HCT116 (cell line): ENCODE data around the gene ZFR2. TPM values are rescaled to one million over a fixed set of nuclear protein-coding genes. Genes with fewer than 3 reads are reported as not detected.

ENCODE experiments used
- ATAC-seq: fragments of 200-7000 bp; cut with Tn5 transposase; 2 replicates; pipeline ENCODE4 v1.9.1; 2020; ENCODE audit warnings: mild to moderate bottlenecking, moderate library complexity
- BruUV-seq: library from RNA; stranded (reverse); fragments of 400-500 nt; replicated peaks from 2 replicates; lab custom pipeline; 2021; lab: Mats Ljungman, UMichigan
- CTCF ChIA-PET: fragments of 300-600 bp; sonication (Branson Sonifier 250); formaldehyde crosslinking; loops from one replicate; lab custom pipeline; 2021; ENCODE audit warnings: antibody characterized with exemption; lab: Charles Lee
- POLR2A ChIA-PET: fragments of 300-600, 350-600 bp; sonication (Branson Sonifier 250); formaldehyde crosslinking; loops from one replicate; lab custom pipeline; 2021; ENCODE audit warnings: antibody characterized with exemption; lab: Charles Lee
- RAD21 ChIA-PET, 2 experiments: fragments of 300-600 bp; sonication (Branson Sonifier 250); formaldehyde crosslinking; loops; one replicate each; lab custom pipeline; 2023; ENCODE audit warnings: low total read pairs in 2 of 2; ENCODE audit not compliant: uncharacterized antibody in 2 of 2, unreplicated experiment in 2 of 2, low non-redundant PET in 1 of 2; lab: Charles Lee
- DNase-seq: peaks from one replicate; pipeline ENCODE4 v3.0.0-alpha.2; 2010; ENCODE audit warnings: low read depth, low spot score
- H2AFZ ChIP-seq: fragments of 200-600 bp; shearing (Covaris generic), sonication (generic); 2 replicates; pipeline ENCODE4 v1.6.1; 2017; ENCODE audit warnings: low read depth, mixed run types, mixed read lengths, antibody characterized with exemption, low read length; ENCODE audit not compliant: poor library complexity, severe bottlenecking
- H3K27ac ChIP-seq: 2 replicates; pipeline ENCODE4 v1.5.1; 2012; ENCODE audit warnings: low read depth, low read length
- H3K27me3 ChIP-seq: fragments of 200-600 bp; sonication (generic); 2 replicates; pipeline ENCODE4 v1.6.1; 2016; ENCODE audit warnings: mixed run types, low read length, mixed read lengths; ENCODE audit not compliant: insufficient read depth
- H3K36me3 ChIP-seq, 2 experiments: fragments of 200-500 bp in 1 of 2; fragments of 200-600 bp in 1 of 2; sonication (Bioruptor generic) in 1 of 2; sonication (generic) in 1 of 2; 2 replicates each; pipeline versions ENCODE4 v1.5.1 to v1.6.1; 2014 to 2016; ENCODE audit warnings: low read length in 2 of 2, inconsistent platforms in 1 of 2, mixed read lengths in 1 of 2, mixed run types in 1 of 2; ENCODE audit not compliant: insufficient read depth in 2 of 2, control insufficient read depth in 1 of 2
- H3K4me1 ChIP-seq, 2 experiments: fragments of 200-600 bp in 1 of 2; sonication (generic) in 1 of 2; 2 replicates each; pipeline versions ENCODE4 v1.5.1 to v1.6.1; 2012 to 2017; ENCODE audit warnings: low read length in 2 of 2, inconsistent platforms in 1 of 2, mild to moderate bottlenecking in 1 of 2, mixed read lengths in 1 of 2, mixed run types in 1 of 2, moderate library complexity in 1 of 2; ENCODE audit not compliant: insufficient read depth in 2 of 2, control insufficient read depth in 1 of 2
- H3K4me2 ChIP-seq: fragments of 200-600 bp; sonication (generic); 2 replicates; pipeline ENCODE4 v1.6.1; 2017; ENCODE audit warnings: mixed run types, low read length, mixed read lengths
- H3K4me3 ChIP-seq, 2 experiments: fragments of 200-600 bp in 1 of 2; sonication (generic) in 1 of 2; replicated peaks in 1 of 2; 2 replicates each; pipeline ENCODE4 v1.5.1; 2011 to 2016; ENCODE audit warnings: low read length in 2 of 2, control low read depth in 1 of 2, low read depth in 1 of 2, mild to moderate bottlenecking in 1 of 2, mixed read lengths in 1 of 2, mixed run types in 1 of 2
- H3K79me2 ChIP-seq: fragments of 200-600 bp; sonication (generic); 2 replicates; pipeline ENCODE4 v1.6.1; 2017; ENCODE audit warnings: mild to moderate bottlenecking, mixed run types, low read length, moderate library complexity, mixed read lengths; ENCODE audit not compliant: insufficient read depth
- H3K9ac ChIP-seq: fragments of 200-600 bp; sonication (generic); 2 replicates; pipeline ENCODE4 v1.6.1; 2016; ENCODE audit warnings: low read length, mixed read lengths
- H3K9me2 ChIP-seq: fragments of 200-600 bp; sonication (generic), shearing (Covaris generic); 2 replicates; pipeline ENCODE4 v1.6.1; 2017; ENCODE audit warnings: mixed run types, mild to moderate bottlenecking, moderate library complexity; ENCODE audit not compliant: insufficient read depth
- H3K9me3 ChIP-seq, 2 experiments: fragments of 200-500 bp in 1 of 2; fragments of 200-600 bp in 1 of 2; sonication (Bioruptor generic) in 1 of 2; sonication (generic) in 1 of 2; 2 replicates each; pipeline ENCODE4 v1.6.1; 2014 to 2017; ENCODE audit warnings: low read length in 2 of 2, mixed read lengths in 2 of 2, inconsistent platforms in 1 of 2, low read depth in 1 of 2, mild to moderate bottlenecking in 1 of 2, mixed run types in 1 of 2, moderate library complexity in 1 of 2; ENCODE audit not compliant: control insufficient read depth in 1 of 2, insufficient read depth in 1 of 2
- H4K20me1 ChIP-seq: fragments of 200-600 bp; sonication (generic), shearing (Covaris generic); 2 replicates; pipeline ENCODE4 v1.6.1; 2017; ENCODE audit warnings: mixed run types, mild to moderate bottlenecking, moderate library complexity; ENCODE audit not compliant: insufficient read depth
- CBX3 ChIP-seq: IDR thresholded peaks from 2 replicates; pipeline ENCODE4 v1.6.1; 2012; ENCODE audit warnings: low read depth
- CEBPB ChIP-seq: IDR thresholded peaks from 2 replicates; pipeline ENCODE4 v1.6.1; 2012; ENCODE audit warnings: low read depth
- EGR1 ChIP-seq: IDR thresholded peaks from 2 replicates; pipeline ENCODE4 v1.6.1; 2012; ENCODE audit warnings: low read depth
- EZH2 ChIP-seq: fragments of 200-600 bp; sonication (generic); IDR thresholded peaks from 2 replicates; pipeline ENCODE4 v1.6.1; 2017; ENCODE audit warnings: antibody characterized with exemption, mixed run types
- EZH2phosphoT487 ChIP-seq: fragments of 200-600 bp; IDR thresholded peaks from 2 replicates; pipeline ENCODE4 v1.6.1; 2018; ENCODE audit warnings: antibody characterized with exemption, borderline replicate concordance
- SP1 ChIP-seq: IDR thresholded peaks from 2 replicates; pipeline ENCODE4 v1.6.1; 2012; ENCODE audit warnings: low read depth
- TCF7L2 ChIP-seq: IDR thresholded peaks from 2 replicates; pipeline ENCODE4 v1.7.0; 2011; ENCODE audit warnings: borderline replicate concordance, inconsistent platforms; ENCODE audit not compliant: insufficient read depth, insufficient read length; ENCODE audit errors: extremely low read depth
- YY1 ChIP-seq: IDR thresholded peaks from 2 replicates; pipeline ENCODE4 v1.6.1; 2011; ENCODE audit warnings: low read length, low read depth, moderate library complexity, mild to moderate bottlenecking; ENCODE audit not compliant: insufficient replicate concordance; ENCODE audit errors: extremely low read depth
- ZFX ChIP-seq: fragments of 450-650 bp; IDR thresholded peaks from 2 replicates; pipeline ENCODE4 v1.6.1; 2017
- ZNF274 ChIP-seq: fragments of 200-500 bp; sonication (Bioruptor generic); IDR thresholded peaks from 2 replicates; pipeline ENCODE4 v1.6.1; 2014; ENCODE audit warnings: mild to moderate bottlenecking, low read depth, low read length, inconsistent platforms
- intact Hi-C: fragments of 100-400 bp; cut with micrococcal nuclease; formaldehyde crosslinking; loops from 2 replicates; pipeline ENCODE4 v1.10.0; 2022
- total RNA-seq: library from RNA; stranded (reverse); gene quantifications from one replicate; pipeline ENCODE4 v1.2.1, GENCODE V29; 2021; ENCODE audit not compliant: unreplicated experiment
- TF ChIP-seq, protein P1 (sequence below): IDR thresholded peaks from 2 replicates; pipeline ENCODE4 v1.6.1; 2012
- TF ChIP-seq, protein P2 (sequence below): IDR thresholded peaks from 2 replicates; pipeline ENCODE4 v1.6.1; 2012; ENCODE audit warnings: low read depth

Gene ZFR2
- total RNA-seq, 1 experiment from 2014 or later, result 0.34 TPM

- TF ChIP-seq SP1 (no peak), EZH2phosphoT487 (no peak), ZFX (no peak), YY1 (no peak), EZH2 (no peak), ZNF274 (no peak)
These were observed 30.9 kb upstream of the ZFR2 start (continued) for GRCh38 chr19:3899531-3900294.

GRCh38 chr19:3898426-3898825 is 29.6 kb upstream of the ZFR2 start:
- Histone ChIP-seq H3K9ac (no peak overlapping the region), H3K9me2 (no peaks in the 10 kb centered on the region), H4K20me1 (no peaks in the 10 kb centered on the region), H3K36me3 (no peaks in the 10 kb centered on the region), H3K27me3 (no peaks in the 10 kb centered on the region), H3K4me3 (no peak overlapping the region), H3K4me2 (no peak overlapping the region), H2AFZ (no peak overlapping the region), H3K9me3 (no peaks in the 10 kb centered on the region), H3K4me1 (no peaks in the 10 kb centered on the region), H3K27ac (no peak overlapping the region), H3K79me2 (no peaks in the 10 kb centered on the region)
- no peak for ATAC-seq
- TF ChIP-seq CBX3 (0 out of 2 replicates have a peak, but pooled peaks have one; percentile 30), EZH2phosphoT487 (no peak)
- no TSS peak for BruUV-seq
- RAD21 ChIA-PET, result no interaction called here
- DNase-seq, result no peak
- CTCF ChIA-PET, result no interaction called here
- intact Hi-C loops, result no loop called here
- POLR2A ChIA-PET, result interaction anchor here (0.8 kb wide), 1 partner anchor 16 kb away, joined by 3 read pairs; no protein-coding TSS in a partner anchor

DNA sequence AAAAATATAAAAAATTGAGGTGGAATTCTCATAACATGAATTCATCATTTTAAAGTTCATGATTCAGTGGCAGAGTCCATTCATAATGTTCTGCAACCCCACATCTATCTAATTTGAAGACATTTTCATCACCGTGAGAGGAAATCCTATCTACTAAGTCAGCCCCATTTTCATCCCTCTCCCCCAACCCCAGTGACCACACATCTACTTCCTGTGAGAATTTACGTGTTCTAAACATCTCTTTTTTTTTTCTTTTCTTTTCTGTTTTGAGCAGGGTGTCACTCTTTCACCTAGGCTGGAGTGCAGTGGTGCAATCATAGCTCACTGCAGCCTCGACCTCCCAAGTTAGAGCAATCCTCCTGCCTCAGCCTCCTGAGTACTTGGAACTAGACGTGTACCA is 29.1 kb upstream of the ZFR2 start:
- Histone ChIP-seq H3K9ac (no peak overlapping the region), H3K9me2 (no peaks in the 10 kb centered on the region), H3K9me3 (no peaks in the 10 kb centered on the region), H4K20me1 (no peaks in the 10 kb centered on the region), H2AFZ (no peak overlapping the region), H3K27me3 (no peaks in the 10 kb centered on the region), H3K4me2 (no peak overlapping the region), H3K4me3 (no peak overlapping the region), H3K79me2 (no peaks in the 10 kb centered on the region), H3K36me3 (no peaks in the 10 kb centered on the region), H3K4me1 (no peaks in the 10 kb centered on the region), H3K27ac (no peak overlapping the region)
- TF ChIP-seq EGR1 (no peak), CEBPB (no peak), EZH2phosphoT487 (no peak), TCF7L2 (no peak)
- TF ChIP-seq, protein P1, sequence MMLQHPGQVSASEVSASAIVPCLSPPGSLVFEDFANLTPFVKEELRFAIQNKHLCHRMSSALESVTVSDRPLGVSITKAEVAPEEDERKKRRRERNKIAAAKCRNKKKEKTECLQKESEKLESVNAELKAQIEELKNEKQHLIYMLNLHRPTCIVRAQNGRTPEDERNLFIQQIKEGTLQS, result no peak
- TF ChIP-seq, protein P2, sequence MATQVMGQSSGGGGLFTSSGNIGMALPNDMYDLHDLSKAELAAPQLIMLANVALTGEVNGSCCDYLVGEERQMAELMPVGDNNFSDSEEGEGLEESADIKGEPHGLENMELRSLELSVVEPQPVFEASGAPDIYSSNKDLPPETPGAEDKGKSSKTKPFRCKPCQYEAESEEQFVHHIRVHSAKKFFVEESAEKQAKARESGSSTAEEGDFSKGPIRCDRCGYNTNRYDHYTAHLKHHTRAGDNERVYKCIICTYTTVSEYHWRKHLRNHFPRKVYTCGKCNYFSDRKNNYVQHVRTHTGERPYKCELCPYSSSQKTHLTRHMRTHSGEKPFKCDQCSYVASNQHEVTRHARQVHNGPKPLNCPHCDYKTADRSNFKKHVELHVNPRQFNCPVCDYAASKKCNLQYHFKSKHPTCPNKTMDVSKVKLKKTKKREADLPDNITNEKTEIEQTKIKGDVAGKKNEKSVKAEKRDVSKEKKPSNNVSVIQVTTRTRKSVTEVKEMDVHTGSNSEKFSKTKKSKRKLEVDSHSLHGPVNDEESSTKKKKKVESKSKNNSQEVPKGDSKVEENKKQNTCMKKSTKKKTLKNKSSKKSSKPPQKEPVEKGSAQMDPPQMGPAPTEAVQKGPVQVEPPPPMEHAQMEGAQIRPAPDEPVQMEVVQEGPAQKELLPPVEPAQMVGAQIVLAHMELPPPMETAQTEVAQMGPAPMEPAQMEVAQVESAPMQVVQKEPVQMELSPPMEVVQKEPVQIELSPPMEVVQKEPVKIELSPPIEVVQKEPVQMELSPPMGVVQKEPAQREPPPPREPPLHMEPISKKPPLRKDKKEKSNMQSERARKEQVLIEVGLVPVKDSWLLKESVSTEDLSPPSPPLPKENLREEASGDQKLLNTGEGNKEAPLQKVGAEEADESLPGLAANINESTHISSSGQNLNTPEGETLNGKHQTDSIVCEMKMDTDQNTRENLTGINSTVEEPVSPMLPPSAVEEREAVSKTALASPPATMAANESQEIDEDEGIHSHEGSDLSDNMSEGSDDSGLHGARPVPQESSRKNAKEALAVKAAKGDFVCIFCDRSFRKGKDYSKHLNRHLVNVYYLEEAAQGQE, result no peak
- no TSS peak for BruUV-seq
- ChIA-PET POLR2A (no interaction called here), RAD21 (no interaction called here), CTCF (no interaction called here)
- DNase-seq (no peak), ATAC-seq (no peak)
- intact Hi-C loops, result no loop called here
